T-helper 22 cell (primary cell): ENCODE data around the gene PINK1.

ENCODE experiments used
- DNase-seq: peaks from one replicate; pipeline ENCODE4 v3.0.0-alpha.2; 2020; ENCODE audit warnings: low read depth

PINK1 gene

GRCh38 chr1:20680269-20680668 is 47.0 kb downstream of the PINK1 start:
- DNase-seq = no peak

GRCh38 chr1:20681999-20682398 is 48.7 kb downstream of the PINK1 start:
- DNase-seq = no peak

- no peak for DNase-seq
Observed at GRCh38 chr1:20682571-20683236, 49.4 kb downstream of the PINK1 start.

GRCh38 chr1:20683614-20684013 is 50.4 kb downstream of the PINK1 start:
- DNase-seq = no peak

GRCh38 chr1:20684050-20684620 is 50.9 kb downstream of the PINK1 start:
- DNase-seq = no peak

- DNase-seq = no peak
Observed at GRCh38 chr1:20684651-20685050, 51.4 kb downstream of the PINK1 start.

- no peak for DNase-seq
Observed at GRCh38 chr1:20685099-20685662, 51.9 kb downstream of the PINK1 start.

- no peak for DNase-seq
Observed at GRCh38 chr1:20685741-20686140, 52.5 kb downstream of the PINK1 start.

- no peak for DNase-seq
Observed at GRCh38 chr1:20686883-20687725, 53.8 kb downstream of the PINK1 start.

GRCh38 chr1:20689645-20690056 is 56.4 kb downstream of the PINK1 start:
- no peak for DNase-seq

GRCh38 chr1:20691872-20692271 is 58.6 kb downstream of the PINK1 start:
- no peak for DNase-seq

GRCh38 chr1:20693623-20694022 is 60.4 kb downstream of the PINK1 start:
- no peak for DNase-seq

GRCh38 chr1:20695515-20695914 is 62.3 kb downstream of the PINK1 start:
- no peak for DNase-seq

GRCh38 chr1:20696397-20697333 is 63.4 kb downstream of the PINK1 start:
- peak; percentile 39 for DNase-seq

GRCh38 chr1:20697563-20697962 is 64.3 kb downstream of the PINK1 start:
- DNase-seq = no peak

- no peak for DNase-seq
Observed at GRCh38 chr1:20698195-20698910, 65.1 kb downstream of the PINK1 start.

- DNase-seq = no peak
Observed at GRCh38 chr1:20699558-20699957, 66.3 kb downstream of the PINK1 start.

GRCh38 chr1:20700636-20701215 is 67.5 kb downstream of the PINK1 start:
- no peak for DNase-seq
